Breast epithelium (tissue), 4 donors: ENCODE results near the gene ZBED4. TPM values are rescaled to one million over a fixed set of nuclear protein-coding genes. Genes with fewer than 3 reads are reported as not detected.

ENCODE experiments used
- DNase-seq, 2 donors: peaks; one replicate each; pipeline ENCODE4 v3.0.0-alpha.2; 2019; ENCODE audit warnings: low spot score in 2 of 2
- H3K27ac ChIP-seq, 2 donors: fragments of 200-600 bp; sonication (generic) in 1 of 2; one replicate each; pipeline ENCODE4 v1.5.1; 2016 to 2019; ENCODE audit warnings: mild to moderate bottlenecking in 1 of 2
- H3K27me3 ChIP-seq, 2 donors: fragments of 200-600 bp; sonication (generic) in 1 of 2; one replicate each; pipeline versions ENCODE4 v1.5.1 to v1.6.0; 2017 to 2019; ENCODE audit warnings: control low read depth in 1 of 2, mild to moderate bottlenecking in 1 of 2
- H3K36me3 ChIP-seq: fragments of 200-600 bp; one replicate; pipeline ENCODE4 v1.5.1; 2019
- H3K4me1 ChIP-seq, 2 donors: fragments of 200-600 bp; sonication (generic); one replicate each; pipeline ENCODE4 v1.5.1; 2016 to 2019; ENCODE audit warnings: control low read depth in 1 of 2
- H3K4me3 ChIP-seq, 3 donors: fragments of 200-600 bp; sonication (generic); 1 replicate in 2 of 3; 2 replicates in 1 of 3; pipeline ENCODE4 v1.5.1; 2016 to 2019; ENCODE audit warnings: mild to moderate bottlenecking in 3 of 3, moderate library complexity in 2 of 3
- H3K9me3 ChIP-seq, 2 donors: fragments of 200-600 bp; sonication (generic) in 1 of 2; one replicate each; pipeline ENCODE4 v1.5.1; 2016 to 2019; ENCODE audit warnings: control low read depth in 1 of 2
- CTCF ChIP-seq, 3 donors: fragments of 450-650 bp; IDR thresholded peaks; one replicate each; pipeline ENCODE4 v1.5.1; 2016 to 2017; ENCODE audit warnings: antibody characterized with exemption in 3 of 3, mild to moderate bottlenecking in 3 of 3, moderate library complexity in 3 of 3
- POLR2A ChIP-seq: fragments of 450-650 bp; IDR thresholded peaks from one replicate; pipeline ENCODE4 v1.6.1; 2016; ENCODE audit warnings: antibody characterized with exemption, mild to moderate bottlenecking, moderate library complexity
- POLR2AphosphoS5 ChIP-seq, 3 donors: sonication (generic); formaldehyde crosslinking; IDR thresholded peaks; one replicate each; pipeline ENCODE4 v1.6.1; 2017; ENCODE audit warnings: antibody characterized with exemption in 3 of 3
- intact Hi-C: fragments of 100-400 bp; cut with DNase I; formaldehyde crosslinking; loops from one replicate; pipeline ENCODE4 v1.15.1; 2023; ENCODE audit warnings: low total_unique reads
- total RNA-seq, 3 donors: library from RNA; depleted of rRNA; stranded (reverse); fragments of >200 nt; gene quantifications; one replicate each; pipeline ENCODE4 v1.1.0, GENCODE V29; 2016

Gene ZBED4
- total RNA-seq, 3 donors from 2014 or later = 7.5 to 11.3 (median 10.5) TPM

- Histone ChIP-seq H3K27ac (no peak overlapping the region), H3K4me3 (peak overlapping the region in 2 of 3 donors; percentile 67 to 94), H3K4me1 (peaks cover 5 to 6% of the 10 kb centered on the region in 2 donors), H3K36me3 (peaks cover 4% of the 10 kb centered on the region), H3K9me3 (no peaks in the 10 kb centered on the region), H3K27me3 (no peaks in the 10 kb centered on the region)
- TF ChIP-seq POLR2A (no peak), POLR2AphosphoS5 (IDR thresholded peaks at IDR 0.05) (no peak), CTCF (IDR thresholded peaks at IDR 0.05) (no peak)
- no peak for DNase-seq
- intact Hi-C loops = no loop called here
These were observed 63.2 kb downstream of the ZBED4 start for GRCh38 chr22:49916831-49917230.

- intact Hi-C loops = no loop called here
- H3K27me3 ChIP-seq = no peaks in the 10 kb centered on the region
- H3K4me3 ChIP-seq = peak within 1 kb of the TSS; percentile 67 to 94 (median 80)
- H3K27ac ChIP-seq = peak within 1 kb of the TSS; percentile 89 to 95
- TF ChIP-seq POLR2A (no peak), POLR2AphosphoS5 (IDR thresholded peaks at IDR 0.05) (peak; percentile 55 to 72 (median 71))
- peaks cover 5 to 6% of the 10 kb centered on the region in 2 donors for H3K4me1 ChIP-seq
- no peaks in the 10 kb centered on the region for H3K9me3 ChIP-seq
- H3K36me3 ChIP-seq = no peaks in the 10 kb centered on the region
- peak; percentile 98 to 99 for DNase-seq
These were observed 64.6 kb downstream of the ZBED4 start, which contains the start of the genes ALG12 and CRELD2 for GRCh38 chr22:49917974-49918910. ALG12 (minus strand) TSS chr22:49918438; CDS start chr22:49913765, 4,673 bp downstream. CRELD2 (plus strand) TSS chr22:49918634; CDS start chr22:49918770, 136 bp downstream.

DNA sequence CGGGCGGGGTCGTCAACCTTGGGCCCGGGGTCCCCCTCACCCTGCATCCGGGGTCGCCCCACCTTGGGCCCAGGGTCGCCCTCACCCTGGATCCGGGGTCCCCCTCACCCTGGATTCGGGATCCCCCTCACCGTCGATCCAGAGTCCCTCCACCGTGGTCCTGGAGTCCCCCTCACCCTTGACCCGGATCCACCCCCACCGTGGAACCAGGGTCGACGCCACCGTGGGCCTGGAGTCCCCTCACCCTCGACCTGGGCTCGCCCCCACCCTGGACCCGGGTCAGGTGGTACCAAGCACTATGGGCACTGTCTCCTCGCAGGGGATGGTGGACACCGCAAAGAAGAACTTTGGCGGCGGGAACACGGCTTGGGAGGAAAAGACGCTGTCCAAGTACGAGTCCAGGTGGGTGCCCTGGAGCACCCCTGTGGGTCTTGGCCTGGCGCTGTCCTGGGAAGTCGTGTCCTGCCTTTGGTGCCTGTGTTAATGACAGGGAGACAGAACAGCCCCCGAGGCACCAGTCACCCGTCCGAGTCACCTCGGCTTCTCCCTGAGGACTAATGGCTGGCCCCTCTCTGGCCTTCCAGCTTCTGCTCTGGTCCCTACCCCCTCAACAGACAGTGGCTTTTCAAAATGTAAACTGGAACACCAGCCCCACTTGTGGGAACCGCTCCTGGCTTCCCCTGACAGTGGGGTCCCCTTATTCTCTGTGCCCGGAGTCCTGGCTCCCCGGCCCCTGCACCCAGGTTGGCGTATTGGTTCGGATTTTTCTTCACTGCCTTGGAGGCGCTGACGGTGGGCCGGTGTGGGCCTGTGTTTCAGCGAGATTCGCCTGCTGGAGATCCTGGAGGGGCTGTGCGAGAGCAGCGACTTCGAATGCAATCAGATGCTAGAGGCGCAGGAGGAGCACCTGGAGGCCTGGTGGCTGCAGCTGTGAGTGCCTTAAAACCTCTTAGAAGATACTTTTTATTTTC lies 65.6 kb downstream of the ZBED4 start:
- H3K4me3 ChIP-seq = peak overlapping the region; percentile 67 to 94 (median 80)
- H3K27me3 ChIP-seq = no peaks in the 10 kb centered on the region
- H3K27ac ChIP-seq = peak overlapping the region; percentile 89 to 95
- no peaks in the 10 kb centered on the region for H3K36me3 ChIP-seq
- DNase-seq = no peak
- no peaks in the 10 kb centered on the region for H3K9me3 ChIP-seq
- intact Hi-C loops = no loop called here
- peaks cover 5 to 6% of the 10 kb centered on the region in 2 donors for H3K4me1 ChIP-seq
- no peak for TF ChIP-seq POLR2AphosphoS5 (IDR thresholded peaks at IDR 0.05)
- TF ChIP-seq POLR2A = no peak
- no peak for TF ChIP-seq CTCF (IDR thresholded peaks at IDR 0.05)

GRCh38 chr22:49920859-49921258 lies 67.2 kb downstream of the ZBED4 start:
- H3K27me3 ChIP-seq = no peaks in the 10 kb centered on the region
- intact Hi-C loops = no loop called here
- H3K36me3 ChIP-seq = no peaks in the 10 kb centered on the region
- H3K27ac ChIP-seq = no peak overlapping the region
- no peaks in the 10 kb centered on the region for H3K9me3 ChIP-seq
- TF ChIP-seq CTCF (IDR thresholded peaks at IDR 0.05) (no peak), POLR2A (no peak), POLR2AphosphoS5 (IDR thresholded peaks at IDR 0.05) (no peak)
- DNase-seq = no peak
- H3K4me1 ChIP-seq = peaks cover 5 to 6% of the 10 kb centered on the region in 2 donors
- H3K4me3 ChIP-seq = no peak overlapping the region

- TF ChIP-seq POLR2A = no peak
- TF ChIP-seq CTCF (IDR thresholded peaks at IDR 0.05) = no peak
- intact Hi-C loops = no loop called here
These were observed 68.0 kb downstream of the ZBED4 start for GRCh38 chr22:49921508-49922278.

More at GRCh38 chr22:49921508-49922278, 68.0 kb downstream of the ZBED4 start:
- Histone ChIP-seq H3K36me3 (no peaks in the 10 kb centered on the region), H3K27ac (no peak overlapping the region), H3K9me3 (no peaks in the 10 kb centered on the region), H3K4me3 (no peak overlapping the region), H3K27me3 (no peaks in the 10 kb centered on the region), H3K4me1 (peaks cover 5 to 6% of the 10 kb centered on the region in 2 donors)
- DNase-seq = no peak
